ENCODE data around the gene SBK1.

The SBK1 gene

DNA sequence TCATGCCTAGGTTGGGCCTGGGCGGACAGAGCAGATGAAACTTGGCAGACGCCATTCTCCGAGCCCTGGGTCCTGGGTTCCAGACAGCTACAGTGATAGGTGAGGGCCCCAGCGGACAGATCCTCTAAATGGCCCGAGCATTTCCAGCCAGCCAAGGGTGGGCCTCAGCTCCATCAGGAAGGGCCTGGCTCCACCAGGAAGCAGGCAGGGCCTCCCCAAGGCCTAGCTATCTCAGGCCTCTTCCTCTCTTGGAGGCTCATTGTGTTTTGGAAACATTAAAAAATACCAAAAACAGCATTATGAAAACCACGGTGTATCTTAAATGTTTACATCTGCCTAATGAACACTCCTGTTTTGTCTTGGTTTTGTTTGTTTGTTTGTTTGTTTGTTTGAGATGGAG, 38.2 kb upstream of the SBK1 start:
- no peaks in the 10 kb centered on the region for H3K79me2 ChIP-seq (ENCODE audit: low read length)
- no peaks in the 10 kb centered on the region for H4K20me1 ChIP-seq (ENCODE audit: insufficient read depth, low read length)
- H3K27me3 ChIP-seq (replicated peaks; ENCODE audit: insufficient read depth, low read length), result no peaks in the 10 kb centered on the region
- no peak overlapping the region for H3K9ac ChIP-seq (ENCODE audit: low read length)
- no peak overlapping the region for H3K27ac ChIP-seq (ENCODE audit: low read length)
- H3K4me2 ChIP-seq (ENCODE audit: low read depth, low read length), result no peak overlapping the region
- no peaks in the 10 kb centered on the region for H3F3A ChIP-seq (ENCODE audit: insufficient read depth, low read length)
- H3K36me3 ChIP-seq (replicated peaks; ENCODE audit: insufficient read depth, low read length), result no peaks in the 10 kb centered on the region
- TF ChIP-seq EZH2phosphoT487 (IDR thresholded peaks at IDR 0.05; ENCODE audit: low read length) (no peak), EZH2 (optimal IDR thresholded peaks at IDR 0.05; ENCODE audit: low read depth, low read length) (no peak)
- TF ChIP-seq, protein P1, sequence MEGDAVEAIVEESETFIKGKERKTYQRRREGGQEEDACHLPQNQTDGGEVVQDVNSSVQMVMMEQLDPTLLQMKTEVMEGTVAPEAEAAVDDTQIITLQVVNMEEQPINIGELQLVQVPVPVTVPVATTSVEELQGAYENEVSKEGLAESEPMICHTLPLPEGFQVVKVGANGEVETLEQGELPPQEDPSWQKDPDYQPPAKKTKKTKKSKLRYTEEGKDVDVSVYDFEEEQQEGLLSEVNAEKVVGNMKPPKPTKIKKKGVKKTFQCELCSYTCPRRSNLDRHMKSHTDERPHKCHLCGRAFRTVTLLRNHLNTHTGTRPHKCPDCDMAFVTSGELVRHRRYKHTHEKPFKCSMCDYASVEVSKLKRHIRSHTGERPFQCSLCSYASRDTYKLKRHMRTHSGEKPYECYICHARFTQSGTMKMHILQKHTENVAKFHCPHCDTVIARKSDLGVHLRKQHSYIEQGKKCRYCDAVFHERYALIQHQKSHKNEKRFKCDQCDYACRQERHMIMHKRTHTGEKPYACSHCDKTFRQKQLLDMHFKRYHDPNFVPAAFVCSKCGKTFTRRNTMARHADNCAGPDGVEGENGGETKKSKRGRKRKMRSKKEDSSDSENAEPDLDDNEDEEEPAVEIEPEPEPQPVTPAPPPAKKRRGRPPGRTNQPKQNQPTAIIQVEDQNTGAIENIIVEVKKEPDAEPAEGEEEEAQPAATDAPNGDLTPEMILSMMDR (IDR thresholded peaks at IDR 0.05; ENCODE audit: low read length), result no peak
- no peaks in the 10 kb centered on the region for H3K9me3 ChIP-seq (replicated peaks; ENCODE audit: insufficient read depth, low read length)
- no peaks in the 10 kb centered on the region for H3K9me2 ChIP-seq (replicated peaks; ENCODE audit: insufficient read depth, low read length)
- H3K4me3 ChIP-seq (ENCODE audit: low read length), result no peak overlapping the region
- peaks cover 4% of the 10 kb centered on the region for H3K4me1 ChIP-seq (ENCODE audit: low read length)
- no peak for DNase-seq
- no peak overlapping the region for H2AFZ ChIP-seq (ENCODE audit: low read length)

DNA sequence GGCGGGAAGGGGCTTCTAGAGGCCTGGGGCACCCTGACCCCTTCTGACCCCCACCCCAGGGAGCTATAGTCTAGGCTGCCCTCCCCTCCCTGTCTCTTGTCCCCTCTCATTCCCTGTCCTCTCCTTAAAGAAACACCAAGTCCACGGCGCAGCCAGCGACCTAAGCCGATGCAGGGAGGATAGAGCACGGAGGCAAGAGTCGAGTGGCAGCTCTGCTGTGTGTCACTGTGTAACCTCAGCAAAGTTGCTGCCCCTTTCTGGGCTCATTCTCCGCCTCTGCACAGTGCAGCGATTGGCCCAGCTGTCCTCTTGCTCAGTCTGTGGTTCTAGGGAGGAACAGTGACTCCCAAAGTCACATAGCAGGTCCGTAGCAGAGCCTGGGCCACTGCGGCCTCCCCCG, 36.5 kb upstream of the SBK1 start:
- peaks cover 17% of the 10 kb centered on the region for H3K4me1 ChIP-seq (ENCODE audit: low read length)

DNA sequence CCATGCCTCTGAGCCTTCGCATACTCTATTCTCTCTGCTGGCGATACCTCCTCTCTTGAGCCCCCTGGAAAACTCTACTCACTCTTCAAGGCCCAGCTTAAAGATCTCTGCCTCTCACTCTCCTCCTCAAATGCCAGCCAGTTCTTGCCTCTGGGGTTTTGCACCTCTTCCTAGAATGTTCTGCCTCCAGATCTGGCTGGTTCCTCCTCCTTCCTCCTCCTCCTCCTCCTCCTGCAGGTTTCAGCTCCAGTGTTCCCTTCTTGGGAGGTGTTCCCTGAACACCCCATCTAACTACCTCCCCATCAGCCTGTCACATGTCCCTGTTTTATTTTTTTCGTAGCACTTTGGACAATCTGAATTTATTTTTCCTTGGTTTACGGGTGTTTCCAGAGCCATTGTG, 35.1 kb upstream of the SBK1 start:
- no peak overlapping the region for H3K27ac ChIP-seq (ENCODE audit: low read length)
- no peaks in the 10 kb centered on the region for H3K79me2 ChIP-seq (ENCODE audit: low read length)
- no peaks in the 10 kb centered on the region for H3K9me3 ChIP-seq (replicated peaks; ENCODE audit: insufficient read depth, low read length)
- H3K9me2 ChIP-seq (replicated peaks; ENCODE audit: insufficient read depth, low read length), result no peaks in the 10 kb centered on the region
- no peak overlapping the region for H3K4me2 ChIP-seq (ENCODE audit: low read depth, low read length)
- no peak overlapping the region for H3K9ac ChIP-seq (ENCODE audit: low read length)
- DNase-seq, result no peak
- no peak overlapping the region for H3K4me3 ChIP-seq (ENCODE audit: low read length)
- no peaks in the 10 kb centered on the region for H4K20me1 ChIP-seq (ENCODE audit: insufficient read depth, low read length)
- peaks cover 26% of the 10 kb centered on the region for H3K4me1 ChIP-seq (ENCODE audit: low read length)
- H3K36me3 ChIP-seq (replicated peaks; ENCODE audit: insufficient read depth, low read length), result no peaks in the 10 kb centered on the region
- TF ChIP-seq EZH2 (optimal IDR thresholded peaks at IDR 0.05; ENCODE audit: low read depth, low read length) (no peak), EZH2phosphoT487 (IDR thresholded peaks at IDR 0.05; ENCODE audit: low read length) (no peak)
- TF ChIP-seq, protein P1 (IDR thresholded peaks at IDR 0.05; ENCODE audit: low read length), result no peak
- H2AFZ ChIP-seq (ENCODE audit: low read length), result no peak overlapping the region
- no peaks in the 10 kb centered on the region for H3K27me3 ChIP-seq (replicated peaks; ENCODE audit: insufficient read depth, low read length)
- no peaks in the 10 kb centered on the region for H3F3A ChIP-seq (ENCODE audit: insufficient read depth, low read length)

More for the DNA sequence above, 36.5 kb upstream of the SBK1 start:
- no peak overlapping the region for H3K4me3 ChIP-seq (ENCODE audit: low read length)
- no peaks in the 10 kb centered on the region for H4K20me1 ChIP-seq (ENCODE audit: insufficient read depth, low read length)
- TF ChIP-seq EZH2phosphoT487 (IDR thresholded peaks at IDR 0.05; ENCODE audit: low read length), result no peak
- no peak for TF ChIP-seq EZH2 (optimal IDR thresholded peaks at IDR 0.05; ENCODE audit: low read depth, low read length)
- TF ChIP-seq, protein P1 (IDR thresholded peaks at IDR 0.05; ENCODE audit: low read length), result no peak
- H3K9ac ChIP-seq (ENCODE audit: low read length), result no peak overlapping the region
- no peaks in the 10 kb centered on the region for H3K9me2 ChIP-seq (replicated peaks; ENCODE audit: insufficient read depth, low read length)
- H3K79me2 ChIP-seq (ENCODE audit: low read length), result no peaks in the 10 kb centered on the region
- H3K27me3 ChIP-seq (replicated peaks; ENCODE audit: insufficient read depth, low read length), result no peaks in the 10 kb centered on the region
- no peaks in the 10 kb centered on the region for H3K9me3 ChIP-seq (replicated peaks; ENCODE audit: insufficient read depth, low read length)
- no peaks in the 10 kb centered on the region for H3F3A ChIP-seq (ENCODE audit: insufficient read depth, low read length)
- no peak overlapping the region for H3K27ac ChIP-seq (ENCODE audit: low read length)
- H3K36me3 ChIP-seq (replicated peaks; ENCODE audit: insufficient read depth, low read length), result no peaks in the 10 kb centered on the region
- no peak overlapping the region for H3K4me2 ChIP-seq (ENCODE audit: low read depth, low read length)
- no peak overlapping the region for H2AFZ ChIP-seq (ENCODE audit: low read length)
- no peak for DNase-seq

Measured in MM.1S (cell line).